GM13976 (cell line): Measurements from ENCODE around the gene PGA3.
"Not testable (repeated sequence)": the region's sequence is repeated elsewhere in the genome, so short reads cannot be mapped to it uniquely, and the experiment has no call there.

Source experiments
- DNase-seq: peaks from one replicate; pipeline ENCODE4 v3.0.0; 2012; ENCODE audit warnings: low spot score
- CTCF ChIP-seq: IDR thresholded peaks from 2 replicates; pipeline ENCODE4 v1.5.1; 2012; ENCODE audit warnings: borderline replicate concordance, mild to moderate bottlenecking; ENCODE audit not compliant: insufficient read depth; ENCODE audit errors: extremely low read depth, missing control alignments, control extremely low read depth
- in situ Hi-C: fragments of 300-500 bp; cut with MboI; formaldehyde crosslinking; loops from one replicate; pipeline ENCODE4 v1.12.0; 2022; ENCODE audit warnings: low sequenced_read_pairs, mixed read lengths, inconsistent platforms; ENCODE audit not compliant: unreplicated experiment

PGA3 gene

DNA sequence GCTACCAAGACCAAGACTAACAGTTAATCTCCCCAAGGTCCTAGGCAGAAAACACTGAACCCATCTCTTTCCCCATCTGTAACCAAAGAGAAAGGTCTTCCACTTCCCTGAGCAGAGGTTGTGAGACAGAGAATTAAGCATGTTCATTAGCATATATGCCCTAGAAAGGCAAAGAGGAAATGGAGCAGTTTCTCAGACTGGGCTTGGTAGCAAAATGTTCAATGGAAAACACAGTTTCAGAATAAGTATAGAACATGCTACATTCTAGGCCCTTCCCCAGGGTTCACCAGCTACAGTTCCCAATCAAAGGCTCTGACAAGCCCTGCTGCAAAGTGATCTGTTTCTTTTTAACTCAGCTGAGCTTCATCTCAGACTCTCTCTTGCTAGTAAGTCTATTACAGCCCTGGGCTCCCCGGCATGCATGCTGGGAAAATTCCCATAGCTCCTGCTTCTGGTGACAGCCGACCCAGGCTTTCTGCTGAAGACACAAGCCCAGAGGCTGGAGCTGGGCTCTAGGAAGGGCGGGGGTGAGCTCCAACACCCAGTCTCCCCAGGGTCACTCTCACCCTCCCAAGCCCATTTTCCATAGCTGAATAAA, 29.3 kb downstream of the PGA3 start:
- DNase-seq, in situ Hi-C loops: not testable (repeated sequence)

DNA sequence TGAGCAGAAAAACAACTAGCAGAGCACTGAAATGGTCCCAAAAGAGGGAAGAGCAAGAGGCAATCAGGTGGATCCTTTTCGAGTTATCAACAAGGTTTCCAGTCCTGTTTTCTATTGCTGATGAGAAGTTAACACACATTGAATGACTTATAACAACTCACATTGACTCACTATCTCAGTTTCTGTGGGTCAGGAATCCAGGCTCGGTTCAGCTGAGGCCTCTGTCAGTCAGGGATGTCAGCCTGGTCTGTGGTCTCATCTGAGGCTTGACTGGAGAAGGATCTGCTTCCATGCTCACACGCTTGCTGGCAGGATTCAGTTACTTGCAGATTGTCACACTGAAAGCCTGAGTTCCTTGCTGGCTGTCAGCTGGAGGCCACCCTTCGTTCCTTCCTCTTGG, 33.8 kb downstream of the PGA3 start:
- in situ Hi-C loops, DNase-seq: not testable (repeated sequence)

- DNase-seq, in situ Hi-C loops: not testable (repeated sequence)
These were observed 37.0 kb downstream of the PGA3 start for GRCh38 chr11:61240288-61240687.

DNA sequence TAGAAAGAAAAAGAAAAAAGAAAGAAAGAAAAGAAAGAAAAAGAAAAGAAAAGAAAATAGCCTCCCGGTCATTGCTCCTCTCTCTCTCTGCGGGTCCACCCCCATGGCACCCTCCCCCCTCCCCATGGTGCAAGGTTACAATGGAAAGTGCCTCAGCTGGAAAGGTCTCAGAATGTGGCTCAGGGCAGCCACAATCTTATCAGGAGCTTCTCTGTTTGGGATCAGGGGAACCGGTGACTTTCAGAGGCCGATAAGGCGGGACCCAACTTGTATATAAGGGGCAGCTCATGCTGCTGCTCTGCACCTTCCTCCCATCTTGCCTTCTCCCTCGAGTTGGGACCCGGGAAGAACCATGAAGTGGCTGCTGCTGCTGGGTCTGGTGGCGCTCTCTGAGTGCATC, 37.6 kb downstream of the PGA3 start, which contains the start of gene PGA5:
TSS of gene PGA5 (plus strand) at position 301 of the 400 bp plus-strand sequence. CDS start at position 353, 52 bp downstream.
- in situ Hi-C loops, DNase-seq: not testable (repeated sequence)

- in situ Hi-C loops, DNase-seq: not testable (repeated sequence)
These were observed 38.2 kb downstream of the PGA3 start for GRCh38 chr11:61241526-61241925.

- DNase-seq, in situ Hi-C loops: not testable (repeated sequence)
These were observed 42.1 kb downstream of the PGA3 start for GRCh38 chr11:61245284-61245964.

GRCh38 chr11:61248071-61248470, 44.8 kb downstream of the PGA3 start:
- in situ Hi-C loops, DNase-seq: not testable (repeated sequence)

DNA sequence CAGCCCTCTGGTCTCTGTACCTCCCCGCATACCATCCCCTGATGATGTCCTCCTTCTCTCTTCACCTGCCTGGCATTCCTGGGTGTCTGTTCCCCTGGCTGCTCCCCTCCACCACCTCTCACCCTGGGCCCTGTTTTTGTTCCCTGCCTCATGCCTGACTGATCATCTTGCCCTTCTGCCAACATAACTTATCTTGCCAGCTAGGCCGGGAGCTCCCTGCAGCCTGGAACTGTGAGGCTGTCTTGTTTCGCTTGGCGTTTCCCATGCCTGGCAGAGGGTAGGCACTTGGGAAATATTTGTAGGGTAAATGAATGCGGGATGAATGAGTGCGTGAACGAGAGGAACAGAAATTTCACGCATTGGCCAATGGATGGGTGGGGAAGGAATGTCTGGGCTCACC, 45.9 kb downstream of the PGA3 start:
- in situ Hi-C loops, DNase-seq: not testable (repeated sequence)

DNA sequence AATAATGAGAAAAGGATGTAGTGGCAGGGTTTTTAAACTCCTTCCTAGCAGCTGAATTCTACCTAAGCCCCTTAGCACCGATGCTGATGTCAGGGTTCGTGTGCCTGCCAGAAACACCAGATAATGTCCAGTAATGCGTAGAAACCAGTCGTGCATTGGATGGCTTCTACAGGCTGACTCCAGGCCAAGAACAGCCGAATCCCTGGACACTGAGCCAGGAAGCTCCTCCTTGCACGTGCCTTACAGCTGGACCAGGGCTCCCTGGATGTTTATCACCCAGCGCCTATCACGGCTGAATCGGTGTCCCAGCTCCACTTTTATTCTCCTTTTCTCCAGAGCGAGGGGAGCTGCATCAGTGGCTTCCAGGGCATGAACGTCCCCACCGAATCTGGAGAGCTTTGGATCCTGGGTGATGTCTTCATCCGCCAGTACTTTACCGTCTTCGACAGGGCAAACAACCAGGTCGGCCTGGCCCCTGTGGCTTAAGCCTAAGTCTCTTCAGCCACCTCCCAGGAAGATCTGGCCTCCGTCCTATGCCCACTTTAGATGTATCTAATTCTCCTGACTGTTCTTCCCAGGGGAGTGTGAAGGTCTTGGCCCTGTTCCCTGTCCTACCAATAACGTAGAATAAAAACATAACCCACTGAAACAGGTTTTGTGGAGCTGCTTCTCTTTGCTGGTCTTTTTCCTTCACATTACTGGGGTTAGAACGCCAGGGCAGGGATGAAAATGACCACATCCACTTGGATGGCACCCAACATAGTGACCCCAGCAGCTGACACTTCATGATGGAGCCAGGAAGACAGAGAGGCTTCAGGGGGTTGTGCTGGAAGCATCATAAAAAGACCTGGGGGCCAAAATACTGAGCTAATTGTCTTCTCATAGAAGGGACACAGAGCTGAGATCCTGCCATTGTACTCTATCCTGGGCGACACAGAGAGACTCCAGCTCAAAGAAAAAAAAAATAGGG, 47.8 kb downstream of the PGA3 start:
- DNase-seq, in situ Hi-C loops: not testable (repeated sequence)

DNA sequence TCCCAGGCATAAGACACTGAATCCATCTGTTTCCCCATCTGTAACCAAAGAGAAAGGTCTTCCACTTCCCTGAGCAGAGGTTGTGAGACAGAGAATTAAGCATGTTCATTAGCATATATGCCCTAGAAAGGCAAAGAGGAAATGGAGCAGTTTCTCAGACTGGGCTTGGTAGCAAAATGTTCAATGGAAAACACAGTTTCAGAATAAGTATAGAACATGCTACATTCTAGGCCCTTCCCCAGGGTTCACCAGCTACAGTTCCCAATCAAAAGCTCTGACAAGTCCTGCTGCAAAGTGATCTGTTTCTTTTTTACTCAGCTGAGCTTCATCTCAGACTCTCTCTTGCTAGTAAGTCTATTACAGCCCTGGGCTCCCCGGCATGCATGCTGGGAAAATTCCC, 49.0 kb downstream of the PGA3 start:
- in situ Hi-C loops, DNase-seq: not testable (repeated sequence)

GRCh38 chr11:61254403-61255025, 51.2 kb downstream of the PGA3 start:
- DNase-seq: peak; percentile 92
- TF ChIP-seq CTCF: peak; percentile 87
- in situ Hi-C loops: no loop called here
